Activated naive CD8-positive, alpha-beta T cell treated with anti-CD3 and anti-CD28 coated beads for 36 hours (primary cell): ENCODE data around the gene GRAMD1B. TPM values are rescaled to one million over a fixed set of nuclear protein-coding genes. Genes with fewer than 3 reads are reported as not detected.

Experiments
- DNase-seq: peaks from one replicate; pipeline ENCODE4 v3.0.0; 2021
- H3K27ac Mint-ChIP-seq: one replicate; pipeline ENCODE4 v1.8.0; 2022; ENCODE audit warnings: mild to moderate bottlenecking, moderate library complexity, mixed read lengths
- H3K27me3 Mint-ChIP-seq: one replicate; pipeline ENCODE4 v1.8.0; 2022; ENCODE audit warnings: mild to moderate bottlenecking, mixed read lengths
- H3K36me3 Mint-ChIP-seq: one replicate; pipeline ENCODE4 v1.8.0; 2021; ENCODE audit warnings: mild to moderate bottlenecking, mixed read lengths
- H3K4me1 Mint-ChIP-seq: one replicate; pipeline ENCODE4 v1.8.0; 2021; ENCODE audit warnings: mixed read lengths
- H3K4me3 Mint-ChIP-seq: one replicate; pipeline ENCODE4 v1.8.0; 2022; ENCODE audit warnings: mild to moderate bottlenecking, moderate library complexity, mixed read lengths
- H3K9me3 Mint-ChIP-seq: one replicate; pipeline ENCODE4 v1.8.0; 2022; ENCODE audit warnings: mixed read lengths
- total RNA-seq, 2 experiments: library from RNA; stranded (reverse); gene quantifications; one replicate each; pipeline ENCODE4 v1.2.3, GENCODE V29; 2021

GRAMD1B gene
- total RNA-seq, 2 experiments from 2014 or later = 20.3 to 20.6 TPM

GRCh38 chr11:123532131-123532530 is 102.1 kb downstream of the GRAMD1B start:
- no peak overlapping the region for H3K4me3 Mint-ChIP-seq
- no peaks in the 10 kb centered on the region for H3K36me3 Mint-ChIP-seq
- no peaks in the 10 kb centered on the region for H3K9me3 Mint-ChIP-seq
- no peaks in the 10 kb centered on the region for H3K27me3 Mint-ChIP-seq
- no peak overlapping the region for H3K27ac Mint-ChIP-seq
- no peak for DNase-seq
- H3K4me1 Mint-ChIP-seq = no peaks in the 10 kb centered on the region

DNA sequence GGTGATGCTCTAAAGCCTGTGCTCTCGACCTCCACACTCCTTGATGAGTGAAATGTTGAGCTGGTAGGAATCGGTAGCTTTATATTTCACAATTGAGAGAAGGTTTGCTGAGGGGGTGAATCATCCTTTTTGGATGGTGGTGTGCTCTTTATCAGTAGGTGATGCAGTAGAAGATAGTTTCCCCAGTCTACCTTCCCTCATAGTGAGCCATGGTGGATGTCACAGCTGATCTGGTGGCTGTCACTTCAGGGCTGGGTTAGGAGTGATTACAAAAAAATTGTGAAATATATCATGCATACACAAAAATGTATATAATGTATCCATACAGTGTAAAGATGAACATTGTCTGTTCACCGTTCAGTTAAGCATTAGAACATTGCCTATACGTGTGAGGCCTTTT is 105.3 kb downstream of the GRAMD1B start:
- Mint-ChIP-seq H3K9me3 (no peaks in the 10 kb centered on the region), H3K36me3 (no peaks in the 10 kb centered on the region), H3K4me1 (no peaks in the 10 kb centered on the region), H3K27ac (no peak overlapping the region), H3K27me3 (no peaks in the 10 kb centered on the region), H3K4me3 (no peak overlapping the region)
- DNase-seq = no peak

GRCh38 chr11:123536690-123537437 is 106.8 kb downstream of the GRAMD1B start:
- Mint-ChIP-seq H3K4me1 (no peaks in the 10 kb centered on the region), H3K4me3 (no peak overlapping the region), H3K9me3 (no peaks in the 10 kb centered on the region), H3K27ac (no peak overlapping the region), H3K27me3 (no peaks in the 10 kb centered on the region), H3K36me3 (no peaks in the 10 kb centered on the region)
- DNase-seq = no peak

DNA sequence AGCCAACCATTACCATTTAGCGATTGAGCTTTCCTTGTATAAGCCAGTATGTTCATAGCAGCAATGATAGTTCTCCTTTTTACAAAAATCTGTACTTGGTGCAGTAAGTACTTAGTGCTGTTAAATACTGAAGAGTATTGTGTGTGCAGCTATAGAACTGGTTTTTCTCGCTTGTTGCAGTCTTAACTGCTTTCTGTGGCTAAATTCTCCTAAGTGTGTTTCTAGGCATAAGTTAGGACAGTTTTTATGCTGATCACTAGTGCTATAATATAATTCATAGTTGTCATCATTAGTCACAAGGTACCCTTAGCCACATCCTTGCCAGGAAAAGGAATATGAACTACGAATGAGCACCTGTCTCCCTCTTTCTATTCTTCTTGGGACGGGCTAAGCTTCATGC is 107.7 kb downstream of the GRAMD1B start:
- no peak for DNase-seq
- H3K27me3 Mint-ChIP-seq = no peaks in the 10 kb centered on the region
- no peaks in the 10 kb centered on the region for H3K4me1 Mint-ChIP-seq
- H3K9me3 Mint-ChIP-seq = no peaks in the 10 kb centered on the region
- H3K36me3 Mint-ChIP-seq = no peaks in the 10 kb centered on the region
- H3K27ac Mint-ChIP-seq = no peak overlapping the region
- H3K4me3 Mint-ChIP-seq = no peak overlapping the region

- H3K36me3 Mint-ChIP-seq = no peaks in the 10 kb centered on the region
- no peak overlapping the region for H3K4me3 Mint-ChIP-seq
- H3K4me1 Mint-ChIP-seq = no peaks in the 10 kb centered on the region
- H3K27ac Mint-ChIP-seq = no peak overlapping the region
- no peak for DNase-seq
- H3K27me3 Mint-ChIP-seq = no peaks in the 10 kb centered on the region
- no peaks in the 10 kb centered on the region for H3K9me3 Mint-ChIP-seq
Measured at GRCh38 chr11:123543797-123544196, 113.7 kb downstream of the GRAMD1B start.

- H3K4me3 Mint-ChIP-seq = no peak overlapping the region
- H3K36me3 Mint-ChIP-seq = no peaks in the 10 kb centered on the region
- no peak overlapping the region for H3K27ac Mint-ChIP-seq
- DNase-seq = no peak
- H3K9me3 Mint-ChIP-seq = no peaks in the 10 kb centered on the region
- H3K4me1 Mint-ChIP-seq = no peaks in the 10 kb centered on the region
- no peaks in the 10 kb centered on the region for H3K27me3 Mint-ChIP-seq
Measured at GRCh38 chr11:123544631-123545375, 114.7 kb downstream of the GRAMD1B start.

GRCh38 chr11:123545726-123546270 is 115.7 kb downstream of the GRAMD1B start:
- H3K27me3 Mint-ChIP-seq = no peaks in the 10 kb centered on the region
- no peak overlapping the region for H3K4me3 Mint-ChIP-seq
- no peak overlapping the region for H3K27ac Mint-ChIP-seq
- DNase-seq = no peak
- H3K4me1 Mint-ChIP-seq = peaks cover 4% of the 10 kb centered on the region
- H3K36me3 Mint-ChIP-seq = no peaks in the 10 kb centered on the region
- H3K9me3 Mint-ChIP-seq = no peaks in the 10 kb centered on the region

- Mint-ChIP-seq H3K36me3 (no peaks in the 10 kb centered on the region), H3K27ac (no peak overlapping the region), H3K9me3 (no peaks in the 10 kb centered on the region), H3K4me3 (no peak overlapping the region), H3K27me3 (no peaks in the 10 kb centered on the region), H3K4me1 (peaks cover 4% of the 10 kb centered on the region)
- DNase-seq = no peak
Measured at GRCh38 chr11:123546515-123546914, 116.4 kb downstream of the GRAMD1B start.

- Mint-ChIP-seq H3K9me3 (no peaks in the 10 kb centered on the region), H3K27me3 (no peaks in the 10 kb centered on the region), H3K36me3 (no peaks in the 10 kb centered on the region), H3K4me1 (peaks cover 4% of the 10 kb centered on the region), H3K4me3 (no peak overlapping the region), H3K27ac (no peak overlapping the region)
- DNase-seq = no peak
Measured at GRCh38 chr11:123547180-123547579, 117.1 kb downstream of the GRAMD1B start.

GRCh38 chr11:123548774-123549173 is 118.7 kb downstream of the GRAMD1B start:
- H3K4me1 Mint-ChIP-seq = peaks cover 4% of the 10 kb centered on the region
- no peaks in the 10 kb centered on the region for H3K27me3 Mint-ChIP-seq
- no peak overlapping the region for H3K27ac Mint-ChIP-seq
- no peak overlapping the region for H3K4me3 Mint-ChIP-seq
- H3K36me3 Mint-ChIP-seq = no peaks in the 10 kb centered on the region
- no peaks in the 10 kb centered on the region for H3K9me3 Mint-ChIP-seq
- DNase-seq = no peak

GRCh38 chr11:123549926-123550917 is 120.2 kb downstream of the GRAMD1B start:
- H3K4me1 Mint-ChIP-seq = peaks cover 4% of the 10 kb centered on the region
- H3K27me3 Mint-ChIP-seq = no peaks in the 10 kb centered on the region
- H3K36me3 Mint-ChIP-seq = no peaks in the 10 kb centered on the region
- no peak overlapping the region for H3K27ac Mint-ChIP-seq
- H3K9me3 Mint-ChIP-seq = no peaks in the 10 kb centered on the region
- H3K4me3 Mint-ChIP-seq = no peak overlapping the region
- DNase-seq = no peak

GRCh38 chr11:123551079-123551478 is 121.0 kb downstream of the GRAMD1B start:
- Mint-ChIP-seq H3K4me1 (peaks cover 4% of the 10 kb centered on the region), H3K4me3 (no peak overlapping the region), H3K27me3 (no peaks in the 10 kb centered on the region), H3K9me3 (no peaks in the 10 kb centered on the region), H3K36me3 (no peaks in the 10 kb centered on the region), H3K27ac (no peak overlapping the region)
- DNase-seq = no peak

GRCh38 chr11:123556633-123557032 is 126.6 kb downstream of the GRAMD1B start:
- Mint-ChIP-seq H3K27me3 (peaks cover 7% of the 10 kb centered on the region), H3K36me3 (no peaks in the 10 kb centered on the region), H3K9me3 (no peaks in the 10 kb centered on the region), H3K4me3 (no peak overlapping the region), H3K27ac (no peak overlapping the region), H3K4me1 (peaks cover 15% of the 10 kb centered on the region)
- no peak for DNase-seq

DNA sequence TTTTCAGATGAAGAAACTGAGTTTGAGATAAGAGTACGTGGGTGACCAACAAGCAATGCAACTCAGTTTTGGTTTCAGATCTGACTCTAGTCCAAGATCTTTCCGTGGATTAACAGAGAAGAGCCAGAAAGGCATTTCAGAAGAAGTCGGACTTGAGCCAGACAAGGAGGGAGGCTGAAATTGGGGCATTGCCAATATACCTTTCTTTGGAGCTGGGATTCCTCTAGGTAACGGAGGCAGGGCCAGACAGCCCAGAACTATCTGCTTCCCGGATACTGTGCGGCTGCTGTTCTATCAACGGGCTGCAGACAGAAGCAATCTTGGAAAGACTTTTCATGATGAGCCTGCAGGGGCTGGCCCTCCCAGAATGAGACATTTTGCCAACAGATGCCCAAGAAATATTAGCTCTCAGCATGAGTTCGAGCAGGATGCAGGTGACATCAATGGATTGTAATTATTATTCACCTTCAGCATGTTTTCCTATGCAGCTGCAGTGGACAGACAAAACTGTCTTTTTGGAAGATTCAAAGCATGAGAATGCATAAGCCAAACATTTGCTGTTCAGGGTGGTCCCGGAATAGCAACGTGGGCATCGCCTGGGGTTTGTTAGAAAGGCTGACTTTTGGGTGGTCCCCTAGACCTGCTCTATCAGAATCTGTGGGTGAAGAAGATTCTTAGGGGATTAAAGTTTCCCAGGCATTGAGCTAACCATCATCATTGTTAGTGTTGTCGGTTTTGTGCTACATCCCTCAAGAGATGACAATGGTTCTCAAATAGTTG is 128.7 kb downstream of the GRAMD1B start:
- Mint-ChIP-seq H3K36me3 (no peaks in the 10 kb centered on the region), H3K27ac (no peak overlapping the region), H3K4me3 (no peak overlapping the region), H3K9me3 (no peaks in the 10 kb centered on the region), H3K27me3 (peaks cover 7% of the 10 kb centered on the region), H3K4me1 (peaks cover 15% of the 10 kb centered on the region)
- no peak for DNase-seq
